ENCODE measurements around the gene OSBP2.

OSBP2 gene

DNA sequence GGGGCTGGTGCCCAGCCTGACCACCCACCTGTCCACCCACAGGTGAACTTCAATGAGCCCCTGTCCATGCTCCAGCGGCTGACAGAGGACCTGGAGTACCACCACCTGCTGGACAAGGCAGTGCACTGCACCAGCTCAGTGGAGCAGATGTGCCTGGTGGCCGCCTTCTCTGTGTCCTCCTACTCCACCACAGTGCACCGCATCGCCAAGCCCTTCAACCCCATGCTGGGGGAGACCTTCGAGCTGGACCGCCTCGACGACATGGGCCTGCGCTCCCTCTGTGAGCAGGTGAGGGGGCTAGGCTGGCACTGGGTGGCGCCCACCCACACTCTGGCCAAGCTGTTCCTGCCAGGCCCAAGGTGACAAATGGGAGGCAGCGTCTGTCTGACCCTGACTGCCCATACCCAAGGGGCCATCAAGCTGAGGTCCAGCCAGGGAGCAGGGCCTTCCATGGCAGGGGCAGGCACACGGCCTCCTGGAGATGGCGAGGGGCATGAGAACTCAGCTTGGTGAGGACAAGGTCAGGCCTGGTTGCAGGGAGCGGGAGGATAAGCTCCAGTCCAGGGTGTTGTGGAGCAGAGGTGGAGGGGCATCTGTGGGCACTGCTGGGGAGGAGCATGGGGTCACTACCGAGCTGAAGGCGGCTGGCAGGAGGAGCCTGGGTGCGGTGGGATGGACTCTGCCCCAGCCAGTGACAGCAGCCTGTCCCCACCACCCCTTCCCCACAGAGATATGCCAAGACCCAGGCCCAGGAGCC is 196.2 kb downstream of the OSBP2 start:
- in situ Hi-C loops (cut with MboI; ENCODE audit: low sequenced_read_pairs) = no loop called here

DNA sequence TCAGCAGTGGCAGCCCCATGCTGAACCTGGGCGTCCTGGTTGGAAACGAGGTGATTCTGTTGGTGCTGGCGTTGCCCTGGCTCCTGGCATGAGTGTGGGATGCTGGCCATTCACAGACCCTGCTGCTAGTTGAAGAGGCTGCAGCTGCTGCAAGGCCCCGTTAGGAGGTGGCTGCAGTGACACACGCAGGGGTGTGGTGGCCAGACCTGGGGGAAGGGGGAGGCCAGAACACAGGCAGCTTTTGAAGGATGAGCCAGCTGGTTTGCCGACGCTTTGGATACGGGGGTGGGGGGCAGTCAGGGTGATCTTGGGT is 196.7 kb downstream of the OSBP2 start:
- in situ Hi-C loops (cut with MboI; ENCODE audit: low sequenced_read_pairs) = no loop called here

DNA sequence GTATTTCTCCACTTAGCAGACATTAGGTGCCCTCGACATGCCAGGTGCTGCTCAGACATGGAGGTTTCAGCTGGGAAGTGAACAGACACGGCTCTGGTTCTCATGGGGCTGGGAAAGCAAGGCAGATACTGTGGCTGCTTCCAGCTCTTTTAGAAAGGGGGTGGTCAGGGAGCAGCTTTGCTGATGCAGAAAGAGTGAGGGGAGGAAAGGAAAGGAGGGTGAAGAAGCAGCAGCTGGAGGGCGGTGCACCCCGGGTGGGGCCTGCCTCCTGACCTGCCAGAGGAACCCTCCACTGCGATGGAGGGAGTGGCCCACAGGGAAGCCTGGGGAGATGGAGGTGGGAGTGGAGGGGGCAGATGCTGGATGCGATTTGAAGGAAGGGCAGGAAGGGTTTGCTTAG is 197.1 kb downstream of the OSBP2 start:
- in situ Hi-C loops (cut with MboI; ENCODE audit: low sequenced_read_pairs) = no loop called here

DNA sequence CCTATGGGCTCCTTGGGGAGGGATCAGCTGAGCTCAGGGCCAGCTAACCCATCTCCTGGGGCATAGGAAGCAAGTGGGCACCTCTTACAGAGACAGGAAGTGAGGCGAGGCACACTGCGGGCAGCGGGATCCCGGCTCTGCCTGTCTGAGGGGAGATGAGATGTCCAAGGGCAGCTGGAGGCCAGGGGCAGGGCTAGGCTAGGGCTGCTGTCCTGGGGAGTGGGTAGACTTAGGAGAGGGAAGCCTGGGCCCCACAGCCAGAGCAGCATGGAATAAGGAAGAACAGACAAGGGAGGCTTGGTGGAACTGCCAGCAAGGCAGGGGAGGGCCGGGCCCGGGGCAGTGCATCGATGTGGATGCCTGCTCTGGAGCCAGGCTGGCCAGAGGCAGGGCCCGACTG is 197.6 kb downstream of the OSBP2 start:
- in situ Hi-C loops (cut with MboI; ENCODE audit: low sequenced_read_pairs) = no loop called here

DNA sequence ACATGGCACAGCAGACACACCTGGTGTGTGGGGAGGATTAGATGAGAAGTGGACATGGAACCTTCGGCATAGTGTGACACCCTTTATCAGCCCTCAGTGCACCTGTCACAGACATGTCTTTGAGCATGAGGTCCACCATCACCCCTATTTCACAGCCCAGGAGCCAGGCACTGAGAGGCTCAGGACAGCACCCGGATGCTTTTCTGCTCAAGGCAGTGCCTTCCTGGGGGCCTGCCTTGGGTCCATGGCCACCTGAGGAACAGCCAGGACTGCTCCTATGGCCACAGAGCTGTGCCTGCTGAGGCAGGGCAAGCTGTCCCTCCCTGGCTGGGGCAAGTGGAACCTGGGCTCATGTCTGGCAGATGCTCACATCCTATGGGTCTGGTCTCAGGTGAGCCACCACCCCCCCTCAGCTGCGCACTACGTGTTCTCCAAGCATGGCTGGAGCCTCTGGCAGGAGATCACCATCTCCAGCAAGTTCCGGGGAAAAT is 198.1 kb downstream of the OSBP2 start:
- in situ Hi-C loops (cut with MboI; ENCODE audit: low sequenced_read_pairs) = no loop called here

DNA sequence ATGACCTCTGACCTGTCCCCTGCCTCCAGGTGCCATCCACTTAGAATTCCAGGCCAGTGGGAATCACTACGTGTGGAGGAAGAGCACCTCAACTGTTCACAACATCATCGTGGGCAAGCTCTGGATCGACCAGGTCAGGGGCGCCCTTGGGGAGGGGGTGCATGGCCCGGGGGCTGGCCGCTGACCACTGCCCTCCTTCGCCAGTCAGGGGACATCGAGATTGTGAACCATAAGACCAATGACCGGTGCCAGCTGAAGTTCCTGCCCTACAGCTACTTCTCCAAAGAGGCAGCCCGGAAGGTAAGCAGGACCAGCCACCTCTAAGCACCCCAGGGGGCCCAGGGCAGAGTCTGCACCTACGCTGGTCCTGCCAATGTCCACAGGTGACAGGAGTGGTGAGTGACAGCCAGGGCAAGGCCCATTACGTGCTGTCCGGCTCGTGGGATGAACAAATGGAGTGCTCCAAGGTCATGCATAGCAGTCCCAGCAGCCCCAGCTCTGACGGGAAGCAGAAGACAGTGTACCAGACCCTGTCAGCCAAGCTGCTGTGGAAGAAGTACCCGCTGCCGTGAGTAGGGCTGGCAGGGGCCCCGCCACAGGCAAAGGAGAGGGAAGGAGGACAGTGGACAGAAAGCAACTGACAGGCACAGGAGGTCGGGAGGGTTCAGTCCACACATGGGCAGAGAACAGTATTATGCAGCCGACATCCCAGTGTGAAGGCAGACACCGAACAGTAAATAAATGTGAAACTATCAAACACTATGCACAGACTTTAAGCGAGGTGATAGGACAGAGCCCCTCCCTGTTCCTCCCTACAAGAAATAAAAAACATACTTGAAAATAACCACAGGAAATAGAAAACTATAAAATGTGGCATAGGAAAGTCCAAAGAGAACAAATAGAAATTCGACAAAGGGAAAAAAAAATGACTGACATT is 199.0 kb downstream of the OSBP2 start:
- in situ Hi-C loops (cut with MboI; ENCODE audit: low sequenced_read_pairs) = no loop called here

DNA sequence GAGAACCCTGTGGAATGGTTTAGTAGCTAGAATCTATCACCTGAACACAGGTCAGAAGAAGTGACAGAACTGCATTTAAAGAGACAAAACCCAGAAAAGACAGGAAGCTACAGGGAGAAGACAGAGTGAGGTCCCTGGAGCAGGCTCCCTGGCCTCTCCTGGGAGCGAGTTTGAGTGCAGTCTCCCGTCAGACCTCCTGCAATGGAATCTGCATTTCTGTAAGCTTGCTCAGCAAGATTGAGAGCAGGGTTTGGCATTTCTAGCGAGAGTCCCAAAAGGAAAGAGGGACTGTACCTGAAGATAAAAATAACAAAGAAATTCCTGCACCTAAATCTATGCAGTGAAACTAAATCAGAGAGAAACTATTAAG is 199.7 kb downstream of the OSBP2 start:
- in situ Hi-C loops (cut with MboI; ENCODE audit: low sequenced_read_pairs) = no loop called here

DNA sequence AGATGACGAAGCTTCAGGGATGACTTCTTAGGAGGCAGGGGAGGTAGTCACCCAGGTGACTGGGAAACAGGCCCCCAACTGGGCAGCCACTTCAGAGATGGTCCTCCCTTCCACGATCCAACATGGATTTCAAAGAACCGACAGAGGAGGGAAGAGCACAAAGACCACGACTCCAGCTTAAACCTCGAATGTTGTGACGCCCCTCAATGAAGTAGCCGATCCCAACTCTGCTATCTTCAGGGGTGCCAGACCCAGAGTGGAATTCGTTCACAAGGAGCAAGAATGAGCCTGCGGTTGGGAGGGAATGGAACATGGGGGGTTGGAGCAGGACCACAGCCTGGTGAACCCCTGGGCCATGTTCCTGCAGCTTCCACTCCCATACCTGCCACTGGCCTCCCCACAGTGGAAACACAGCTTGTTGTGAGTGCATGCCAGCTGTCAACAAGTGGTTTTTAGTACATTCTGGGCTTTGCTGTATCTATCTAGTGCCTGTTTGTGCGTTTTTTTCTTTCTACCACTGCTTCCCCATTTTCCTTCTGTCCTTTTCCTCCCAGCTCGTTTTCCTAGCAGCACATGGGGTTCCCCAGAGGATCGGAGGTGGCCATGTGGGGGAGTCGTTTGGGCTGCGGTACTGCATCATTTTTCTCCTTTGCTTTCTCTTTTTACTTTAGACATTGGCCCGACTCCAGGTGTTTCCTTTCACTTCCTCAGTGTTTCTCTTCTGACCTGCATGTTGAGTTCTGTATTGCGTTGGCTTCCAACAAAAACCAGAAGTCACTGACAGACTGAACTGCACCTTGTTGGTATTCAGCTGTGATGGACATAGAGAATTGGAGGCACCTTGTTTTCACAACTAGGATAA is 208.1 kb downstream of the OSBP2 start:
- in situ Hi-C loops (cut with MboI; ENCODE audit: low sequenced_read_pairs) = no loop called here

DNA sequence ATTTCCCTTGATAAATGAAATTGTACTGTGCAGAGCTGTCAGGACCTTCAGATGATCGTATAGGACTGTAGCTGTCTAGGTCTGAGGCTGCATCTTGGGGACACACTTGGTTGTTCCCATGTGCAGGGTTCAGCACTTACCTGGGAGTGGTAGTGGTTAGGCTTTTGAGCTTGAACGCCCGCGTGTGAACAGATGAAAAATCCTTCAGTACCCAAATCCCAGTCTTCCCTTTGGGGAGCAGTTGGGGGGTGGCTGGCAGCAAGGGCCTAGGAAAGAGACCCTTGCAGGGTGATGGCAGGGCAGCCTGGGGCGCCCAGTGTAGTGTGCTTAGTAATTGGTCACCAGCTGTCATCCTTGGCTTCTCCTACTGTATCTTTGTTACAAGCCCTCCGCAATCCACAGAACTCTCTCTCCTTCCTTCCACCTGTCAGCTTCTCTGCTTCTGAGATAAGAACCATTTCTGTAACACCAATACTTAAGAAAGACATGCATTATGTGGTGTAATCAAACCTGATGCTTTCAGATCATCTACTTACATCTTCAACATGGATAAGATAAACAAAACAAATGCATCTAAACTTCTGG is 209.3 kb downstream of the OSBP2 start:
- in situ Hi-C loops (cut with MboI; ENCODE audit: low sequenced_read_pairs) = no loop called here

DNA sequence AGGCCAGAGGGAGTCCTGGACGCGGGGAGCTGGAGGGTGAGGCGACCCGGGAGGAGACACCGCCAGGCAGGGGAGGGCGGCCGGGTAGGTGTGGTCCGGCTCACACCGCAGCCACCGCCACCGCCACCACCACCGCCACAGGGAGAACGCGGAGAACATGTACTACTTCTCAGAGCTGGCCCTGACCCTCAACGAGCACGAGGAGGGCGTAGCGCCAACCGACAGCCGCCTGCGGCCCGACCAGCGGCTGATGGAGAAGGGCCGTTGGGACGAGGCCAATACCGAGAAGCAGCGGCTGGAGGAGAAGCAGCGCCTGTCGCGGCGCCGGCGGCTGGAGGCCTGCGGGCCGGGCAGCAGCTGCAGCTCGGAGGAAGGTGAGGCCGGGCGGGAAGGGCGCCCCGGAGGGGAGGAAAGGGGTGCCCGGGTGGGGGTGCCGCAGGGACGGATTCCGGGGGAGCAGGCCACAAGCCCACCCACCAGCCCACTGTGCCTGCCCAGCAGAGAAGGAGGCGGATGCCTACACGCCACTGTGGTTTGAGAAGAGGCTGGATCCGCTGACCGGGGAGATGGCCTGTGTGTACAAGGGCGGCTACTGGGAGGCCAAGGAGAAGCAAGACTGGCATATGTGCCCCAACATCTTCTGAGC is 211.1 kb downstream of the OSBP2 start:
- in situ Hi-C loops (cut with MboI; ENCODE audit: low sequenced_read_pairs) = no loop called here

DNA sequence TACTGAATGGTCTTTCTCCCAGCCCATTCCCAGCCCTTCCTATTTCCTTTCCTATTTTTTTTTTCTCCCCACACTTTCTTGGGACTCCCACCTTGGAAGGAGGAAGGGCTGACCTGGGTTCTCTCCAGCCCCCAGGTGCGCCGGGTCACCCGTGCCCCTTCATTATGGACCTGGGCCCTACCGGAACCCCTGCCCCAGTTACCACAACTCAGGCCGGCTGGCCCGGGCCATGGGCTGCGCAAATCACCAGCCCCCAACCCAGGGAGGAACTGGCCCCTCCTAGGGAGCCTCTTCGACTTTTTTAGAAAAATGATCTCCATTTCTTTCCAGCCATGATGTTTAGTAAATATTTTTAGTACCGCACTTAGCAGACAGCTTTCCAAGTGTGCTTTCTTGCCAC is 211.7 kb downstream of the OSBP2 start:
- in situ Hi-C loops (cut with MboI; ENCODE audit: low sequenced_read_pairs) = no loop called here

DNA sequence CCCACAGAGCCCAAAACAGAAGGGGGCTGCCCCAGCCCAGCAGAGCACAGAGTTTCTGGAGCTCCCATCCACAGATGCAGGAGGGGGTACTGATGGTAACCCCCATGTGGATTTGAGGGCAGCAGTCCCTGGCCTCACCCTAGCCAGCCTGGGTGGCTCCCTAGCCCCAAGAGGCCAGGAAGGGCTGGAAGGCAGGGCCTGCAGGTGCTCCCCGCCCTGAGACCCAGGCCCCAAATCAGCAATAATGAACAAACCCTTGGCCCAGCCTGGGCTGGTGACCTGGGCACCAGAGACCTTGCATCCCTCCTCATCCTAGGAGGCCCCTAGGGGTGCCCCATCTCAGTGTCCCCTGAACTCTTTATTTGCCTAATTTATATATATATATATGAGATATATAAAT is 212.3 kb downstream of the OSBP2 start:
- in situ Hi-C loops (cut with MboI; ENCODE audit: low sequenced_read_pairs) = no loop called here

DNA sequence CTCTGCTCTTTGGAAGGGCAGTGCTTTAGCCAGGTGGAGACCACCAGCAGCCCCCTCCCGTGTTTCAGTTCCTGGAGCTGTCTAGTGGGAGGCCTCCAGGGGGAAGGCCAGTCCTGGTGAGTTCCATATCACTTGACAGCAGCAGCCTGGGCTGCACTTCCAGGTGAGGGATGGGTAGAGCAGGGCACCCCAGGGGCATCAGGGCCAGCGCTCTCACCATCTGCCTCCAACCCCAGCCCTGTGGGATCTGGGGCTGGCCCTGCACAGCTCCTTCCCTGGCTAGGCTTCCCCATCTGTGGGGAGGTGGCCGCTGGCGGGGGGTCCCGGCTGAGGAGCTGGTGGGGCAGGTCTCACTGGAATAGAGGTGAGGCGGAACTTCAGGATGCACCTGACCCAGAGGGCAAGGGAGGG is 213.4 kb downstream of the OSBP2 start:
- in situ Hi-C loops (cut with MboI; ENCODE audit: low sequenced_read_pairs) = no loop called here

DNA sequence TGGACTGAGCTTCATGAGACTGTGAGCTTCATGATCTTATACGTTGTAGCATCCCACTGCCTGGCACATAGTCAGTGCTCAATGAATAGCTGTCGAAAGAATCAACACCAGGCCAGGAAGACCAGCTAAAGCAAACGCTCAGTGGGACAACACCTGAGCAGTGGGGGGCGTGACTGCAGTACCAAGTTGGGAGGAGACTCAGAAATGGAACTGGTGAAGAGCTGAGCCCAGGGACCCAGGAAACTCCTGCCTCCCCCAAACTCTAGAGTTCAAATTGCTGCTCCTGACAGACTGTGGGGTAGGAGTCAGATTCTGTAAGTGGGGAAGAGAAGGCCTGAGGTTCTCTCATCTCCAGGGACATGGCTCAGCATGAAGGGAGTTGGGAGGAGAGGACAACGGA is 214.6 kb downstream of the OSBP2 start:
- in situ Hi-C loops (cut with MboI; ENCODE audit: low sequenced_read_pairs) = no loop called here

DNA sequence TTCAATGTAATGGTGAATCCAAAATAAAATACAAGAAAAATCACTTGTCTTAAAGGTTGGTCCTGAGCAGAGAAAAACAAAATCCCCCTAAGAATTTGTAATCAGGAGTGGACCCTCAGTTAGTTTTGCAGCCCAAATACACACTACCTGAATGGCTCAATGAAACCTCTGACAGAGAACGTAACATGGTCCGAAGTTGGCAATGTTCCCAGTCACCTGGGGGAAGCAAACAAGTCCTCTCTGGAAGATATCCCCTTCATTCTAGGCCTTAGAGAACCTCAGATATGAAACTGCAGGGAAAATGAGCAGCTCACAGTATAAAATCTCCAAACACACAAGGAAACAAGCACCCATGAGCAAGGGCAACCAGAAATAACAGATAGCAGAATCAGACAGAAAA is 215.7 kb downstream of the OSBP2 start:
- in situ Hi-C loops (cut with MboI; ENCODE audit: low sequenced_read_pairs) = no loop called here

DNA sequence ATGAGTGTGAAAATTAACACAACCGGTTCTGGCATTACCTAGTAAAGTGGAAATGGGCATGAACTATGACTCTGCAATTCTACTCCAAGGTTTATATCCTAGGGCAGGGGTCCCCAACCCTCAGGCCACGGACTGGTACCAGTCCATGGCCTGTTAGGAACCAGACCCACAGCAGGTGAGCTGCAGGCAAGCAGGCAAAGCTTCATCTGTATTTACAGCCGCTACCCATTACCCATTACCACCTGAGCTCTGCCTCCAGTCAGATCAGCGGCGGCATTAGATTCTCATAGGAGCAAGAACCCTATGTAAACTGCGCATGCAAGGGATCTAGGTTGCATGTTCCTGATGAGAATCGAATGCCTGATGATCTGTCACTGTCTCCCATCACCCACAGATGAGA is 224.1 kb downstream of the OSBP2 start:
- in situ Hi-C loops (cut with MboI; ENCODE audit: low sequenced_read_pairs) = no loop called here

DNA sequence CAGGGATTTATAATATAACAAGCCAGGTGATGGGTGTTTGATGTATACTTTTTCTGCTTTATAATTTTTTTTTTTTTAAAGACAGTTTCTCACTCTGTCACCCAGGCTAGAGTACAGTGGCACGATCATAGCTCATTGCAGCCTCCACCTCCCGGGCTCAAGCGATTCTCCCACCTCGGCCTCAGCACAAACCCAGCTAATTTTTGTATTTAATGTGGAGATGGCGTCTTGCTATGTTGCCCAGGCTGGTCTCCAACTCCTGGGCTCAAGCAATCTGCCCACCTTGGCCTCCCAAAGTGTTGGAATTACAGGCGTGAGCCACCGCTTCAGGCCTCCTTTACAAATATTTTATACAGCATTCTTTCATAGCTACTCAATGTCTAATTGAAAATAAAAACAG is 225.3 kb downstream of the OSBP2 start:
- in situ Hi-C loops (cut with MboI; ENCODE audit: low sequenced_read_pairs) = no loop called here

DNA sequence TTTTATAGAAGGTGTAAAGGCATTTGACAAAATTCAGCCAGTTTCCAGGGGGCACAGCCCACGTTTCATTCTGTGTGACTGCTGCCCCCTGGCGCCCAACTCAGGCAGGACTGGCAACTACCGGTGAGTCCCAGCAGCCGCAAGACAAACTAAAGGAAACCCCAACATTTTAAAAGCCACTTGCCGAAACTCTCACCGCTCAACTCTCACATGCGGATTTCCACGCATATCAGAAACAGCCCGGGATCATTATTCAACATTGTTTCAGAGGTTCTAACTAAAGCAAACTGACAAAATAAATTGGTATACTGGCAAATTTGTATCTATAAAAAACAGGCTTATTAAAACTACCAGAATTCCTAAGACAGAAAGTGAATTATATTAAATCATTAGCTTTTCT is 225.7 kb downstream of the OSBP2 start:
- in situ Hi-C loops (cut with MboI; ENCODE audit: low sequenced_read_pairs) = no loop called here

DNA sequence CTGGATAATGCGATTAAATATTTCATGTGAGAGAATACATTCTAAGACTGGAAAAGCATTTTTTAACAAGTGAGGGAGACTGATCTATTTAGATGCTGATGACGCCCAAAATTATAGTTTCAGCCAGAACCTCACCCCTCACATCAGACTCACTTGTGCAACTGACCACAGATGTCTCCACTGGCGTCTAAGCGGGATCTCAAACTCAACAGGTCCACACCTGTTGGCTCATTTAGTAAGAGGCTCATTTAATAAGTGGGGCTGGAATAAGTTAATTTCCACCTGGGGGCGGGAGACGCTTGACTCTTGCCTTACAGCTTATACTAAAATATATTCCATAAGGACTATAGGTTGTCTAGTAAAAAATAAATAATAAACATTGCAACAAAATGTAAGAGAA is 226.4 kb downstream of the OSBP2 start:
- in situ Hi-C loops (cut with MboI; ENCODE audit: low sequenced_read_pairs) = no loop called here

DNA sequence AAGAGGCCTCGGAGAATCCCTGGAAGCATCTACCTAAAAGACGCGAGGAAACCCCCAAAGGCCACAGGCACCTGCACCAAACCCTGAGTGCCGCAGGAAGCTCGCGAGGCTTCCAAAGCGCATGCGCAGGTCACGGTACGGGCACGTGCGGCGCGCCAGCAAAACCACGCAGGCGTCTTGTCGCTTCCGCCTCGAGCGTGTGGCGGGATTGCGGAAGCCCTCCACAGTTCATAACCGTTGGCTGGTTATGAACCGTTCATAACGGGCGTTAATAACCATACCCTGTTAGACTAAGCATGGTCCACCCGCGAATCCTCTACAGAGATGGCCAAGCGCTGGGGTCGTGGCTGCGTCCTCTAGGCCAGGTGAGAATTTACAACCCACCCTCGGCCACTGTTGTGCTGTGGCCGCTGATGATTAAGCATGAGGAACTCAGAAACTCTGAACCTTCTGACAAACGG is 227.5 kb downstream of the OSBP2 start:
- in situ Hi-C loops (cut with MboI; ENCODE audit: low sequenced_read_pairs) = no loop called here

Data from HL-60/S4 treated with retinoic acid at 250 ng/mL for 4 days and 3 days (cell line).